Kidney (tissue), 14 donors: ENCODE data around the gene ABCA10. TPM values are rescaled to one million over a fixed set of nuclear protein-coding genes. Genes with fewer than 3 reads are reported as not detected.

ENCODE experiments used
- DNase-seq, 5 donors: peaks; one replicate each; pipeline ENCODE4 v3.0.0-alpha.2; 2013 to 2020
- FAIRE-seq: peaks from 2 replicates; lab custom pipeline; 2012; peaks lifted over from hg19 to GRCh38; lab: Jason Lieb, UNC
- H3K27ac ChIP-seq, 2 donors: one replicate each; pipeline ENCODE4 v1.7.0; 2013; ENCODE audit warnings: low read depth in 2 of 2, low read length in 2 of 2, inconsistent platforms in 1 of 2
- H3K27me3 ChIP-seq: one replicate; pipeline ENCODE4 v1.7.1; 2013; ENCODE audit warnings: low read length, inconsistent platforms; ENCODE audit not compliant: control insufficient read depth, insufficient read depth
- H3K36me3 ChIP-seq, 3 donors: one replicate each; pipeline versions ENCODE4 v1.7.0 to v1.7.1; 2013; ENCODE audit warnings: low read length in 3 of 3, control low read depth in 1 of 3, inconsistent platforms in 1 of 3; ENCODE audit not compliant: insufficient read depth in 3 of 3, control insufficient read depth in 2 of 3
- H3K4me1 ChIP-seq, 3 donors: one replicate each; pipeline versions ENCODE4 v1.7.0 to v1.7.1; 2013; ENCODE audit warnings: low read length in 3 of 3, inconsistent platforms in 1 of 3, low read depth in 1 of 3; ENCODE audit not compliant: control insufficient read depth in 2 of 3, insufficient read depth in 2 of 3
- H3K4me3 ChIP-seq, 3 donors: one replicate each; pipeline versions ENCODE4 v1.7.0 to v1.8.1; 2013; ENCODE audit warnings: low read length in 3 of 3, control low read depth in 1 of 3, inconsistent platforms in 1 of 3
- H3K9ac ChIP-seq, 3 donors: one replicate each; pipeline versions ENCODE4 v1.7.0 to v1.7.1; 2013; ENCODE audit warnings: low read length in 3 of 3, control low read depth in 1 of 3, inconsistent platforms in 1 of 3
- H3K9me3 ChIP-seq, 3 donors: one replicate each; pipeline versions ENCODE4 v1.7.0 to v1.7.1; 2013; ENCODE audit warnings: low read length in 3 of 3, control low read depth in 1 of 3, inconsistent platforms in 1 of 3; ENCODE audit not compliant: control insufficient read depth in 2 of 3, insufficient read depth in 1 of 3
- CTCF ChIP-seq: IDR thresholded peaks from 3 replicates; pipeline ENCODE4 v1.5.1; 2012; ENCODE audit warnings: mild to moderate bottlenecking, moderate library complexity, borderline replicate concordance; ENCODE audit not compliant: insufficient read depth; ENCODE audit errors: extremely low read depth
- intact Hi-C: fragments of 100-400 bp; cut with DNase I; formaldehyde crosslinking; loops from one replicate; pipeline ENCODE4 v1.11.1; 2022
- polyA plus RNA-seq: library from polyadenylated mRNA; stranded (reverse); fragments of 350-450 nt; fragmentation: Illumina TruSeq; extraction: RNeasy Lipid Tissue Mini Kit (QIAGEN cat#74804); gene quantifications from one replicate; pipeline ENCODE4 v1.2.3, GENCODE V29; 2014; ENCODE audit warnings: low read depth, low replicate concordance; ENCODE audit not compliant: insufficient read depth
- total RNA-seq: library from RNA; stranded (reverse); fragmentation: NEBNext Ultra II Directional; extraction: Animal tissue kit (Norgen Biotek cat#: 25700); gene quantifications from one replicate; pipeline ENCODE4 v1.2.1, GENCODE V29; 2021
- donor health status: control.
- donor health status: control.
- donor health status: control.
- donor health status: control.
- donor health status: control.
- donor health status: DM: yes; HTN: yes; CAD: no.
- donor health status: Normal renal cell carcinoma (clear cell type).

The ABCA10 gene
- total and polyA plus RNA-seq, 2 donors from 2014 or later, result 2.1 to 4.2 TPM

GRCh38 chr17:69175625-69176456, 52.8 kb downstream of the ABCA10 start:
- TF ChIP-seq CTCF, result no peak
- no peaks in the 10 kb centered on the region for H3K36me3 ChIP-seq

GRCh38 chr17:69175262-69175624, 53.4 kb downstream of the ABCA10 start:
- Histone ChIP-seq H3K27me3 (no peaks in the 10 kb centered on the region), H3K9ac (no peak overlapping the region), H3K36me3 (no peaks in the 10 kb centered on the region), H3K4me1 (no peaks in the 10 kb centered on the region), H3K9me3 (no peaks in the 10 kb centered on the region), H3K4me3 (no peak overlapping the region), H3K27ac (no peak overlapping the region)
- FAIRE-seq (no peak), DNase-seq (no peak)
- TF ChIP-seq CTCF, result no peak
- intact Hi-C loops, result no loop called here

More at GRCh38 chr17:69175625-69176456, 52.8 kb downstream of the ABCA10 start:
- FAIRE-seq, result no peak
- Histone ChIP-seq H3K9ac (no peak overlapping the region), H3K27ac (no peak overlapping the region), H3K4me3 (no peak overlapping the region), H3K27me3 (no peaks in the 10 kb centered on the region), H3K9me3 (no peaks in the 10 kb centered on the region), H3K4me1 (no peaks in the 10 kb centered on the region)
- intact Hi-C loops, result no loop called here
- DNase-seq, result no peak

GRCh38 chr17:69173118-69173517, 55.5 kb downstream of the ABCA10 start:
- DNase-seq (no peak), FAIRE-seq (no peak)
- no peak for TF ChIP-seq CTCF
- Histone ChIP-seq H3K27ac (no peak overlapping the region), H3K27me3 (no peaks in the 10 kb centered on the region), H3K4me3 (no peak overlapping the region), H3K4me1 (no peaks in the 10 kb centered on the region), H3K9ac (no peak overlapping the region), H3K36me3 (no peaks in the 10 kb centered on the region), H3K9me3 (no peaks in the 10 kb centered on the region)
- intact Hi-C loops, result no loop called here
